B cell (primary cell): ENCODE results near the gene EPB41L4B. TPM values are rescaled to one million over a fixed set of nuclear protein-coding genes. Genes with fewer than 3 reads are reported as not detected.

ENCODE experiments used
- ATAC-seq: fragments of 200-7000 bp; cut with Tn5 transposase; one replicate; pipeline ENCODE4 v1.10.0; 2021; ENCODE audit warnings: low read depth, mild to moderate bottlenecking, moderate number of reproducible peaks, moderate library complexity
- CTCF ChIA-PET: fragments of 350-600 bp; sonication (Branson Sonifier 250); formaldehyde crosslinking; loops from one replicate; lab custom pipeline; 2021; ENCODE audit warnings: antibody characterized with exemption, inconsistent platforms; lab: Charles Lee
- POLR2A ChIA-PET: fragments of 350-600 bp; sonication (Branson Sonifier 250); formaldehyde crosslinking; loops from one replicate; lab custom pipeline; 2021; ENCODE audit warnings: antibody characterized with exemption; lab: Charles Lee
- DNase-seq: peaks from one replicate; pipeline ENCODE4 v3.0.0; 2013
- H2AFZ ChIP-seq: 2 replicates; pipeline ENCODE4 v1.6.1; 2012; ENCODE audit warnings: mild to moderate bottlenecking, low read depth, low read length; ENCODE audit not compliant: insufficient read depth, poor library complexity, severe bottlenecking
- H3K27ac ChIP-seq, 2 donors: 1 replicate in 1 of 2; 2 replicates in 1 of 2; pipeline ENCODE4 v1.5.1; 2012 to 2013; ENCODE audit warnings: low read length in 2 of 2, mild to moderate bottlenecking in 2 of 2, moderate library complexity in 1 of 2
- H3K27me3 ChIP-seq, 4 experiments: fragments of 200-600 bp in 1 of 4; sonication (generic) in 1 of 4; replicated peaks in 1 of 4; 1 replicate in 2 of 4; 2 replicates in 2 of 4; pipeline versions ENCODE4 v1.6.1 to v1.7.0; 2013 to 2016; ENCODE audit warnings: low read length in 3 of 4, mild to moderate bottlenecking in 2 of 4, mixed read lengths in 1 of 4, moderate library complexity in 1 of 4; ENCODE audit not compliant: insufficient read depth in 4 of 4, control insufficient read depth in 3 of 4; ENCODE audit errors: control extremely low read depth in 1 of 4
- H3K36me3 ChIP-seq, 2 experiments: replicated peaks in 1 of 2; 1 replicate in 1 of 2; 2 replicates in 1 of 2; pipeline versions ENCODE4 v1.6.1 to v1.7.1; 2013; ENCODE audit warnings: low read length in 1 of 2; ENCODE audit not compliant: insufficient read depth in 2 of 2, control insufficient read depth in 1 of 2; ENCODE audit errors: control extremely low read depth in 1 of 2, extremely low read depth in 1 of 2
- H3K4me1 ChIP-seq, 2 donors: fragments of 200-600 bp in 1 of 2; sonication (generic) in 1 of 2; 1 replicate in 1 of 2; 2 replicates in 1 of 2; pipeline versions ENCODE4 v1.5.1 to v1.6.1; 2013 to 2017; ENCODE audit warnings: low read length in 2 of 2; ENCODE audit not compliant: control insufficient read depth in 2 of 2, insufficient read depth in 2 of 2
- H3K4me2 ChIP-seq: replicated peaks from 2 replicates; pipeline ENCODE3; 2012; ENCODE audit warnings: mild to moderate bottlenecking, low read depth, low read length; ENCODE audit not compliant: poor library complexity, severe bottlenecking
- H3K4me3 ChIP-seq, 5 experiments: fragments of 200-600 bp in 1 of 5; sonication (generic) in 1 of 5; 1 replicate in 3 of 5; 2 replicates in 2 of 5; pipeline versions ENCODE4 v1.5.1 to v1.7.0; 2011 to 2016; ENCODE audit warnings: low read length in 4 of 5, mild to moderate bottlenecking in 4 of 5, low read depth in 2 of 5, control low read depth in 1 of 5, moderate library complexity in 1 of 5; ENCODE audit not compliant: insufficient read depth in 1 of 5; ENCODE audit errors: control extremely low read depth in 1 of 5, extremely low read depth in 1 of 5
- H3K79me2 ChIP-seq: fragments of 200-600 bp; sonication (generic); one replicate; pipeline ENCODE4 v1.6.0; 2016; ENCODE audit warnings: low read length; ENCODE audit not compliant: control insufficient read depth, insufficient read depth
- H3K9ac ChIP-seq: fragments of 200-600 bp; sonication (generic); 2 replicates; pipeline ENCODE4 v1.6.1; 2017; ENCODE audit warnings: mild to moderate bottlenecking, low read length, moderate library complexity
- H3K9me3 ChIP-seq, 3 donors: one replicate each; pipeline versions ENCODE4 v1.6.1 to v1.7.1; 2013; ENCODE audit warnings: low read length in 2 of 3; ENCODE audit not compliant: control insufficient read depth in 2 of 3, insufficient read depth in 1 of 3; ENCODE audit errors: control extremely low read depth in 1 of 3
- H4K20me1 ChIP-seq: 2 replicates; pipeline ENCODE4 v1.6.0; 2012; ENCODE audit warnings: mild to moderate bottlenecking, low read length; ENCODE audit not compliant: insufficient read depth, control insufficient read depth, poor library complexity, severe bottlenecking
- H3K27ac Mint-ChIP-seq: one replicate; pipeline ENCODE4 v1.8.0; 2021; ENCODE audit warnings: mixed read lengths
- H3K27me3 Mint-ChIP-seq: one replicate; pipeline ENCODE4 v1.8.0; 2021; ENCODE audit warnings: mixed read lengths
- H3K4me1 Mint-ChIP-seq: one replicate; pipeline ENCODE4 v1.8.0; 2021; ENCODE audit warnings: mixed read lengths
- H3K4me3 Mint-ChIP-seq: one replicate; pipeline ENCODE4 v1.8.0; 2021; ENCODE audit warnings: mixed read lengths
- H3K9me3 Mint-ChIP-seq: one replicate; pipeline ENCODE4 v1.8.0; 2022; ENCODE audit warnings: mixed read lengths; ENCODE audit not compliant: insufficient read depth
- CTCF ChIP-seq: fragments of 200-600 bp; IDR thresholded peaks from one replicate; pipeline ENCODE4 v1.8.0; 2022; ENCODE audit warnings: antibody characterized with exemption, mild to moderate bottlenecking
- EZH2 ChIP-seq: IDR thresholded peaks from 2 replicates; pipeline ENCODE4 v1.6.1; 2012; ENCODE audit warnings: borderline replicate concordance, low read depth, mild to moderate bottlenecking, moderate library complexity, low read length; ENCODE audit not compliant: insufficient read depth, poor library complexity, severe bottlenecking
- whole genome bisulfite sequencing: methylation state at CpG from one replicate; pipeline ENCODE4 v1.1.5; 2013; ENCODE audit warnings: missing lambda C conversion rate; ENCODE audit not compliant: insufficient coverage; 5-methylcytosine and 5-hydroxymethylcytosine counted together
- intact Hi-C: fragments of 100-400 bp; cut with micrococcal nuclease; formaldehyde crosslinking; loops from one replicate; pipeline ENCODE4 v1.10.0; 2022
- polyA plus RNA-seq: library from polyadenylated mRNA; depleted of rRNA; stranded (reverse); fragments of >200 nt; gene quantifications from 2 replicates; pipeline ENCODE4 v1.2.3, GENCODE V29; 2012
- total RNA-seq, 2 donors: library from RNA; stranded (reverse); fragments of 120-200 nt in 1 of 2; gene quantifications; 1 replicate in 1 of 2; 2 replicates in 1 of 2; pipeline versions ENCODE4 v1.2.3 to v1.2.4, GENCODE V29; 2013 to 2022

The EPB41L4B gene
- total and polyA plus RNA-seq, 2 donors (not counting 1 experiment from before 2014, with no cell fraction given): 2.9 TPM; not detected in 1

DNA sequence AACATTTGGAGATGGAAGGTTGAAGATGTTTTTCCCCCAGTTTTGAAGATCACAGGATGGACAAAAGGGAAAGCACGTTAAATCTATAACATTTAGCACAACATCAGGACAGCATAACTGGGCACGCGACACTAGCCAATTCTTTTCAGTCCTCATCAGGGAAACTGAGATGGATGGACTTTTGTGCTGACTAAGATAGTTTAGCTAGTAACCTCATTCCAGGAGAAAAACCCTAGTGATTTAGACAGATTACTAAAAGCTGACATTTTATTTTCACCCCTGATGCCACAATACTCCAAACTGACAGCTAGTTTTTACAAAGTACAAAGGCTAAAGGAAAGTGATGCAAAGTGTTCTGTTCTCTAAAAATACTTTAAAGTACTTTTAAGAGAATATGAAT is 53.3 kb downstream of the EPB41L4B start:
- TF ChIP-seq CTCF (no peak), EZH2 (no peak)
- H4K20me1 ChIP-seq: no peaks in the 10 kb centered on the region
- no peak overlapping the region for H2AFZ ChIP-seq
- ChIA-PET CTCF (no interaction called here), POLR2A (no interaction called here)
- H3K79me2 ChIP-seq: no peaks in the 10 kb centered on the region
- H3K4me3 ChIP-seq: no peak overlapping the region
- H3K27ac Mint-ChIP-seq: no peak overlapping the region
- peaks cover 3% of the 10 kb centered on the region for H3K9me3 Mint-ChIP-seq
- no peaks in the 10 kb centered on the region for H3K4me1 Mint-ChIP-seq
- WGBS: no CpG with 5 or more reads among the region's 3 CpGs
- DNase-seq (no peak), ATAC-seq (no peak)
- H3K4me3 Mint-ChIP-seq: no peak overlapping the region
- H3K4me1 ChIP-seq: no peaks in the 10 kb centered on the region
- H3K9ac ChIP-seq: no peak overlapping the region
- no peaks in the 10 kb centered on the region for H3K36me3 ChIP-seq
- H3K9me3 ChIP-seq: peaks cover 0 to 2% (median 0%) of the 10 kb centered on the region in 3 donors
- no peaks in the 10 kb centered on the region for H3K27me3 ChIP-seq
- no peak overlapping the region for H3K27ac ChIP-seq
- no peak overlapping the region for H3K4me2 ChIP-seq
- H3K27me3 Mint-ChIP-seq: peaks cover 3% of the 10 kb centered on the region
- intact Hi-C loops: no loop called here

DNA sequence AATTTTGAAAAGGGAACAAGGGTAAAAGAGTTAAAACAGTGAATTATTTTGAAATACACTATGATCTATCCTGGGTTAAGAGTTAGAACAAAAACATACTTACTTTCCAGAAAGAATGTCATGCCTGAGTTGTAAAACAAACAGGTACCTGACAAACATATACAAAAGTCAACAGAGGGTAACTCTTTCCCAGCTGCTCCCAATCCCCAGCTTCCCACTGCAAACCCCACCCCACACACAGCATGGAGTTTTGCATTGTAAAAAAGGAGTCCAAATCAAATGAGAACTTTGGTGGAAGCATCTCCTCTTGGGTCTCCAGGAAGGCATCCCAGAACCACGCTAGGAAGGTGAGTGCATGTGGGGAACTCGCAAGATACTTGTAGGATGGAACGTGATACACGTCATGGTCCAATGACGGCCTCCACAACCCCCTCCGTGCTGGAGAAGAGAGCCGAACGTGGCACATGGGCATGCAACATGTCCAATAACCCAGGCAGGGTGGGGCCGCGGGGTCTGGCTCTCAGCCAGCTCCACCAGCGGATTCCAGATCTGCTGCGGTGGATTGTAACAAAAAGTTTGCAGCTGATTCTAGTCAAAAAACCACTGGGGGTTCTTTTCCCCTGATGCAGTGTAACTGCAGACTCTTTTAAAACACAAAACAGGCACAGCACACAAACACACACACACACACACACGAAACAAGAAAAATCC is 55.8 kb downstream of the EPB41L4B start:
- no peaks in the 10 kb centered on the region for H3K27me3 Mint-ChIP-seq
- ChIA-PET POLR2A (no interaction called here), CTCF (no interaction called here)
- TF ChIP-seq EZH2: no peak
- no peak for TF ChIP-seq CTCF
- Histone ChIP-seq H4K20me1 (no peaks in the 10 kb centered on the region), H3K27ac (no peak overlapping the region), H3K79me2 (no peaks in the 10 kb centered on the region), H3K4me3 (no peak overlapping the region), H3K9me3 (peaks cover 0 to 2% (median 0%) of the 10 kb centered on the region in 3 donors), H2AFZ (no peak overlapping the region), H3K4me1 (no peaks in the 10 kb centered on the region), H3K9ac (no peak overlapping the region), H3K27me3 (no peaks in the 10 kb centered on the region), H3K4me2 (no peak overlapping the region), H3K36me3 (no peaks in the 10 kb centered on the region)
- intact Hi-C loops: no loop called here
- DNase-seq: no peak
- H3K9me3 Mint-ChIP-seq: peaks cover 3% of the 10 kb centered on the region
- ATAC-seq: no peak
- H3K4me3 Mint-ChIP-seq: no peak overlapping the region
- H3K4me1 Mint-ChIP-seq: no peaks in the 10 kb centered on the region
- 95% methylated on average over 11 of the region's 13 CpGs for whole genome bisulfite sequencing
- H3K27ac Mint-ChIP-seq: no peak overlapping the region
